WTC11 (cell line): ENCODE results near the gene DCAF6. TPM values are rescaled to one million over a fixed set of nuclear protein-coding genes. Genes with fewer than 3 reads are reported as not detected.

Experiments
- ATAC-seq: fragments of 200-7000 bp; cut with Tn5 transposase; 2 replicates; pipeline ENCODE4 v1.10.0; 2021; ENCODE audit warnings: mild to moderate bottlenecking, moderate library complexity
- CTCF ChIA-PET: fragments of 300-600 bp; sonication (Branson Sonifier 250); formaldehyde crosslinking; loops from one replicate; lab custom pipeline; 2021; ENCODE audit warnings: antibody characterized with exemption; lab: Charles Lee
- POLR2A ChIA-PET: fragments of 350-600 bp; sonication (Branson Sonifier 250); formaldehyde crosslinking; loops from one replicate; lab custom pipeline; 2021; ENCODE audit warnings: antibody characterized with exemption; lab: Charles Lee
- DNase-seq: peaks from one replicate; pipeline ENCODE4 v3.0.0; 2021; ENCODE audit warnings: low spot score
- H3K27ac Mint-ChIP-seq: 2 replicates; pipeline ENCODE4 v1.8.0; 2021; ENCODE audit warnings: mixed read lengths
- H3K27me3 Mint-ChIP-seq: 2 replicates; pipeline ENCODE4 v1.8.0; 2021; ENCODE audit warnings: low read depth, mild to moderate bottlenecking, moderate library complexity, mixed read lengths
- H3K36me3 Mint-ChIP-seq: 2 replicates; pipeline ENCODE4 v1.8.0; 2021; ENCODE audit warnings: mixed read lengths
- H3K4me1 Mint-ChIP-seq: 2 replicates; pipeline ENCODE4 v1.8.0; 2022; ENCODE audit warnings: mixed read lengths
- H3K4me3 Mint-ChIP-seq: 2 replicates; pipeline ENCODE4 v1.8.0; 2021; ENCODE audit warnings: mild to moderate bottlenecking, moderate library complexity, mixed read lengths
- H3K9me3 Mint-ChIP-seq: 2 replicates; pipeline ENCODE4 v1.8.0; 2021; ENCODE audit warnings: mixed read lengths
- ATF6 ChIP-seq: sonication (generic); formaldehyde crosslinking; IDR thresholded peaks from 2 replicates; pipeline ENCODE4 v1.8.1; 2023; ENCODE audit warnings: mild to moderate bottlenecking, missing genetic modification reagents
- CBFB ChIP-seq: sonication (generic); formaldehyde crosslinking; IDR thresholded peaks from 2 replicates; pipeline ENCODE4 v1.8.1; 2022; ENCODE audit warnings: mild to moderate bottlenecking, low read depth, missing genetic modification reagents
- CREB1 ChIP-seq: sonication (generic); formaldehyde crosslinking; IDR thresholded peaks from 2 replicates; pipeline ENCODE4 v1.8.0; 2023; ENCODE audit warnings: mild to moderate bottlenecking, missing genetic modification reagents
- ELF4 ChIP-seq: sonication (generic); formaldehyde crosslinking; IDR thresholded peaks from 2 replicates; pipeline ENCODE4 v1.8.1; 2022; ENCODE audit warnings: low read depth, mild to moderate bottlenecking, moderate library complexity, missing genetic modification reagents
- FOXK1 ChIP-seq: sonication (generic); formaldehyde crosslinking; IDR thresholded peaks from 2 replicates; pipeline ENCODE4 v1.8.0; 2022; ENCODE audit warnings: mild to moderate bottlenecking, moderate library complexity, missing genetic modification reagents
- GABPB1 ChIP-seq: sonication (generic); formaldehyde crosslinking; IDR thresholded peaks from 2 replicates; pipeline ENCODE4 v1.8.1; 2023; ENCODE audit warnings: mild to moderate bottlenecking, missing genetic modification reagents
- HMGA2 ChIP-seq: fragments of 250-450 bp; sonication (Bioruptor Pico); IDR thresholded peaks from 2 replicates; pipeline ENCODE4 v1.4.0; 2021; ENCODE audit warnings: mild to moderate bottlenecking, moderate library complexity
- JAZF1 ChIP-seq: fragments of 250-450 bp; sonication (Bioruptor Pico); IDR thresholded peaks from 2 replicates; pipeline ENCODE4 v1.9.0; 2021; ENCODE audit warnings: moderate library complexity, mild to moderate bottlenecking, inconsistent platforms
- NR3C1 ChIP-seq: sonication (generic); formaldehyde crosslinking; conservative IDR thresholded peaks from 2 replicates; pipeline ENCODE4 v1.8.1; 2023; ENCODE audit warnings: low read depth, mild to moderate bottlenecking, missing genetic modification reagents
- SMAD3 ChIP-seq: sonication (generic); formaldehyde crosslinking; IDR thresholded peaks from 2 replicates; pipeline ENCODE4 v1.8.0; 2022; ENCODE audit warnings: missing genetic modification reagents, mild to moderate bottlenecking, borderline replicate concordance
- SP1 ChIP-seq: sonication (generic); formaldehyde crosslinking; conservative IDR thresholded peaks from 2 replicates; pipeline ENCODE4 v1.8.1; 2022; ENCODE audit warnings: missing genetic modification reagents
- TCF7 ChIP-seq: sonication (generic); formaldehyde crosslinking; IDR thresholded peaks from 2 replicates; pipeline ENCODE4 v1.8.0; 2022; ENCODE audit warnings: mild to moderate bottlenecking, low read depth, missing genetic modification reagents, moderate library complexity
- ZBTB43 ChIP-seq: sonication (generic); formaldehyde crosslinking; IDR thresholded peaks from 2 replicates; pipeline ENCODE4 v1.8.1; 2023; ENCODE audit warnings: mild to moderate bottlenecking, missing genetic modification reagents
- ZMAT4 ChIP-seq: fragments of 250-450 bp; sonication (Bioruptor Pico); IDR thresholded peaks from 2 replicates; pipeline ENCODE4 v1.9.0; 2021; ENCODE audit warnings: mild to moderate bottlenecking
- ZNF219 ChIP-seq: sonication (generic); formaldehyde crosslinking; IDR thresholded peaks from 2 replicates; pipeline ENCODE4 v1.8.0; 2023; ENCODE audit warnings: missing genetic modification reagents, mild to moderate bottlenecking, borderline replicate concordance
- ZNF281 ChIP-seq: sonication (generic); formaldehyde crosslinking; IDR thresholded peaks from 2 replicates; pipeline ENCODE4 v1.8.0; 2023; ENCODE audit warnings: mild to moderate bottlenecking, missing genetic modification reagents
- ZNF317 ChIP-seq: sonication (generic); formaldehyde crosslinking; IDR thresholded peaks from 2 replicates; pipeline ENCODE4 v1.8.1; 2023; ENCODE audit warnings: low read depth, mild to moderate bottlenecking, moderate library complexity, missing genetic modification reagents, borderline replicate concordance
- ZNF671 ChIP-seq: fragments of 250-450 bp; sonication (Bioruptor Pico); IDR thresholded peaks from 2 replicates; pipeline ENCODE4 v1.8.0; 2021; ENCODE audit warnings: mild to moderate bottlenecking
- total RNA-seq: library from RNA; stranded (reverse); gene quantifications from 3 replicates; pipeline ENCODE4 v1.2.3, GENCODE V29; 2021
- TF ChIP-seq, protein P1 (sequence below): sonication (generic); formaldehyde crosslinking; IDR thresholded peaks from 2 replicates; pipeline ENCODE4 v1.8.0; 2022; ENCODE audit warnings: mild to moderate bottlenecking, missing genetic modification reagents
- TF ChIP-seq, protein P2 (sequence below): sonication (generic); formaldehyde crosslinking; IDR thresholded peaks from 2 replicates; pipeline ENCODE4 v1.8.1; 2022; ENCODE audit warnings: missing genetic modification reagents, borderline replicate concordance
- TF ChIP-seq, protein P3 (sequence below): sonication (generic); formaldehyde crosslinking; IDR thresholded peaks from 2 replicates; pipeline ENCODE4 v1.8.1; 2023; ENCODE audit warnings: mild to moderate bottlenecking, missing genetic modification reagents, borderline replicate concordance

Gene DCAF6
- total RNA-seq, 1 experiment from 2014 or later = 13.5 TPM

DNA sequence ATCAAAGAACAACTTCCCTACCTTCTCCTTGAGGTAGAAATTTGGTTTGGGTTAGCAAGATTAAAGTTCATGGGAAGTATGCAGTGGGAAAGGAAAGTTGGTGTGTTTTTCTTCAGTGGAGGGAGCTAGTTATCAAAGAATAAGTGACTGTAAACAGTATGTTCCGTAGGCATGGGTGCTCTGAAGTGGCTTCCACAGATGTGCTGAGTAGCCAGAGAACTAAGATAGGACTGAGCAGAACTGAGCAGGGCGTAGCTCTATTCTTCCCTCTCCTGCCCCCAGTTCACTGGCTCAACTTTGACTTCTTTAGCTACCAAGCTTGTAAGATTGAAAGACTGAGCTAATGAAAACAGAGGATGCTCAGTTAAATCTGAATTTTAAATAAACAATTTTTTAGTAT, 26.0 kb upstream of the DCAF6 start (continued):
- TF ChIP-seq, protein P1, sequence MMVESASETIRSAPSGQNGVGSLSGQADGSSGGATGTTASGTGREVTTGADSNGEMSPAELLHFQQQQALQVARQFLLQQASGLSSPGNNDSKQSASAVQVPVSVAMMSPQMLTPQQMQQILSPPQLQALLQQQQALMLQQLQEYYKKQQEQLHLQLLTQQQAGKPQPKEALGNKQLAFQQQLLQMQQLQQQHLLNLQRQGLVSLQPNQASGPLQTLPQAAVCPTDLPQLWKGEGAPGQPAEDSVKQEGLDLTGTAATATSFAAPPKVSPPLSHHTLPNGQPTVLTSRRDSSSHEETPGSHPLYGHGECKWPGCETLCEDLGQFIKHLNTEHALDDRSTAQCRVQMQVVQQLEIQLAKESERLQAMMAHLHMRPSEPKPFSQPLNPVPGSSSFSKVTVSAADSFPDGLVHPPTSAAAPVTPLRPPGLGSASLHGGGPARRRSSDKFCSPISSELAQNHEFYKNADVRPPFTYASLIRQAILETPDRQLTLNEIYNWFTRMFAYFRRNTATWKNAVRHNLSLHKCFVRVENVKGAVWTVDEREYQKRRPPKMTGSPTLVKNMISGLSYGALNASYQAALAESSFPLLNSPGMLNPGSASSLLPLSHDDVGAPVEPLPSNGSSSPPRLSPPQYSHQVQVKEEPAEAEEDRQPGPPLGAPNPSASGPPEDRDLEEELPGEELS (CRISPR knock-in tag) = no peak
- no peak for TF ChIP-seq ELF4 (CRISPR knock-in tag)
- TF ChIP-seq ZNF317 (CRISPR knock-in tag) = no peak
- no peak for TF ChIP-seq FOXK1 (CRISPR knock-in tag)
- TF ChIP-seq, protein P2, sequence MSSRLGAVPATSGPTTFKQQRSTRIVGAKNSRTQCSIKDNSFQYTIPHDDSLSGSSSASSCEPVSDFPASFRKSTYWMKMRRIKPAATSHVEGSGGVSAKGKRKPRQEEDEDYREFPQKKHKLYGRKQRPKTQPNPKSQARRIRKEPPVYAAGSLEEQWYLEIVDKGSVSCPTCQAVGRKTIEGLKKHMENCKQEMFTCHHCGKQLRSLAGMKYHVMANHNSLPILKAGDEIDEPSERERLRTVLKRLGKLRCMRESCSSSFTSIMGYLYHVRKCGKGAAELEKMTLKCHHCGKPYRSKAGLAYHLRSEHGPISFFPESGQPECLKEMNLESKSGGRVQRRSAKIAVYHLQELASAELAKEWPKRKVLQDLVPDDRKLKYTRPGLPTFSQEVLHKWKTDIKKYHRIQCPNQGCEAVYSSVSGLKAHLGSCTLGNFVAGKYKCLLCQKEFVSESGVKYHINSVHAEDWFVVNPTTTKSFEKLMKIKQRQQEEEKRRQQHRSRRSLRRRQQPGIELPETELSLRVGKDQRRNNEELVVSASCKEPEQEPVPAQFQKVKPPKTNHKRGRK (CRISPR knock-in tag) = no peak
- no peak for TF ChIP-seq JAZF1 (CRISPR knock-in tag)
- TF ChIP-seq ZMAT4 (CRISPR knock-in tag) = no peak
- TF ChIP-seq ZNF281 = no peak
- TF ChIP-seq, protein P3, sequence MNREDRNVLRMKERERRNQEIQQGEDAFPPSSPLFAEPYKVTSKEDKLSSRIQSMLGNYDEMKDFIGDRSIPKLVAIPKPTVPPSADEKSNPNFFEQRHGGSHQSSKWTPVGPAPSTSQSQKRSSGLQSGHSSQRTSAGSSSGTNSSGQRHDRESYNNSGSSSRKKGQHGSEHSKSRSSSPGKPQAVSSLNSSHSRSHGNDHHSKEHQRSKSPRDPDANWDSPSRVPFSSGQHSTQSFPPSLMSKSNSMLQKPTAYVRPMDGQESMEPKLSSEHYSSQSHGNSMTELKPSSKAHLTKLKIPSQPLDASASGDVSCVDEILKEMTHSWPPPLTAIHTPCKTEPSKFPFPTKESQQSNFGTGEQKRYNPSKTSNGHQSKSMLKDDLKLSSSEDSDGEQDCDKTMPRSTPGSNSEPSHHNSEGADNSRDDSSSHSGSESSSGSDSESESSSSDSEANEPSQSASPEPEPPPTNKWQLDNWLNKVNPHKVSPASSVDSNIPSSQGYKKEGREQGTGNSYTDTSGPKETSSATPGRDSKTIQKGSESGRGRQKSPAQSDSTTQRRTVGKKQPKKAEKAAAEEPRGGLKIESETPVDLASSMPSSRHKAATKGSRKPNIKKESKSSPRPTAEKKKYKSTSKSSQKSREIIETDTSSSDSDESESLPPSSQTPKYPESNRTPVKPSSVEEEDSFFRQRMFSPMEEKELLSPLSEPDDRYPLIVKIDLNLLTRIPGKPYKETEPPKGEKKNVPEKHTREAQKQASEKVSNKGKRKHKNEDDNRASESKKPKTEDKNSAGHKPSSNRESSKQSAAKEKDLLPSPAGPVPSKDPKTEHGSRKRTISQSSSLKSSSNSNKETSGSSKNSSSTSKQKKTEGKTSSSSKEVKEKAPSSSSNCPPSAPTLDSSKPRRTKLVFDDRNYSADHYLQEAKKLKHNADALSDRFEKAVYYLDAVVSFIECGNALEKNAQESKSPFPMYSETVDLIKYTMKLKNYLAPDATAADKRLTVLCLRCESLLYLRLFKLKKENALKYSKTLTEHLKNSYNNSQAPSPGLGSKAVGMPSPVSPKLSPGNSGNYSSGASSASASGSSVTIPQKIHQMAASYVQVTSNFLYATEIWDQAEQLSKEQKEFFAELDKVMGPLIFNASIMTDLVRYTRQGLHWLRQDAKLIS (CRISPR knock-in tag) = no peak
- no peak for TF ChIP-seq NR3C1 (CRISPR knock-in tag)

GRCh38 chr1:167911413-167911812, 25.1 kb upstream of the DCAF6 start:
- DNase-seq (no peak), ATAC-seq (no peak)
- Mint-ChIP-seq H3K4me3 (no peak overlapping the region), H3K36me3 (peaks cover 23% of the 10 kb centered on the region), H3K27ac (no peak overlapping the region), H3K9me3 (peaks cover 29% of the 10 kb centered on the region), H3K27me3 (peaks cover 3% of the 10 kb centered on the region; the same call in 1 of the 2 replicates), H3K4me1 (peaks cover 37% of the 10 kb centered on the region)
- ChIA-PET CTCF (no interaction called here), POLR2A (no interaction called here)
- TF ChIP-seq ZNF671 (CRISPR knock-in tag) (no peak), TCF7 (no peak), ZBTB43 (no peak), ATF6 (CRISPR knock-in tag) (no peak), CREB1 (CRISPR knock-in tag) (no peak), SMAD3 (CRISPR knock-in tag) (no peak), SP1 (no peak), ZNF219 (CRISPR knock-in tag) (no peak), CBFB (CRISPR knock-in tag) (no peak), ZMAT4 (CRISPR knock-in tag) (no peak), GABPB1 (CRISPR knock-in tag) (no peak), HMGA2 (CRISPR knock-in tag) (no peak)
